ENCODE measurements around the gene FMR1. TPM values are rescaled to one million over a fixed set of nuclear protein-coding genes. Genes with fewer than 3 reads are reported as not detected.

The FMR1 gene
- 31.8 and 38.9 TPM in 2 replicates for total RNA-seq

GRCh38 chrX:147911192-147912022, at the start of gene FMR1:
FMR1 (plus strand) TSS chrX:147911919; CDS start chrX:147912180, 261 bp downstream.

GRCh38 chrX:147981038-147981752, 69.5 kb downstream of the FMR1 start, which contains the start of gene FMR1NB:
FMR1NB (plus strand) TSS chrX:147981337; CDS start chrX:147981403, 66 bp downstream.

Other genes starting within 250 kb of the FMR1 start
- gene FMR1NB, start 69.4 kb downstream of the FMR1 start, total RNA-seq: not detected in 2 replicates

All from bronchial smooth muscle cell (primary cell).